ENCODE measurements around the gene BEST4. TPM values are rescaled to one million over a fixed set of nuclear protein-coding genes. Genes with fewer than 3 reads are reported as not detected.

The BEST4 gene
- total and polyA plus RNA-seq, 2 of the 13 experiments (the other 11 are each of a cell fraction or from before 2014, with no cell fraction given) = 0.77 to 1.4 TPM

GRCh38 chr1:44786138-44786840 is 1.7 kb downstream of the BEST4 start (continued):
- TF ChIP-seq ZNF280D (CRISPR knock-in tag; IDR thresholded peaks at IDR 0.05) = no peak
- TF ChIP-seq HMGXB4 (CRISPR knock-in tag; IDR thresholded peaks at IDR 0.05; ENCODE audit: borderline replicate concordance in 1 of 2, low read depth in 1 of 2) = peak; percentile 79 to 82; a peak in 3 of 4 replicates
- 0 out of 2 replicates have a peak, but pooled peaks have one; percentile 38 for TF ChIP-seq ZNF546 (CRISPR knock-in tag; conservative IDR thresholded peaks at IDR 0.05)
- no peak for TF ChIP-seq PAWR (CRISPR knock-in tag; IDR thresholded peaks at IDR 0.05; ENCODE audit: borderline replicate concordance)
- TF ChIP-seq ZBED4 (CRISPR knock-in tag; IDR thresholded peaks at IDR 0.05; ENCODE audit: borderline replicate concordance) = no peak
- no peak for TF ChIP-seq IKZF1 (IDR thresholded peaks at IDR 0.05)
- TF ChIP-seq TFDP2 (CRISPR knock-in tag; IDR thresholded peaks at IDR 0.05) = peak; percentile 26; the same call in 1 of the 2 replicates
- TF ChIP-seq ZNF619 (CRISPR knock-in tag; IDR thresholded peaks at IDR 0.05) = peak; percentile 74; the same call in 1 of the 2 replicates
- TF ChIP-seq ZBTB14 (CRISPR knock-in tag; IDR thresholded peaks at IDR 0.05) = no peak
- TF ChIP-seq SNAPC2 (CRISPR knock-in tag; IDR thresholded peaks at IDR 0.05) = no peak
- no peak for TF ChIP-seq ZFP36L1 (CRISPR knock-in tag; IDR thresholded peaks at IDR 0.05)
- peak; percentile 67 for TF ChIP-seq XRCC5 (optimal IDR thresholded peaks at IDR 0.05; ENCODE audit: low read length)
- TF ChIP-seq CREB1 (IDR thresholded peaks at IDR 0.05) = no peak
- TF ChIP-seq CREB1 (CRISPR knock-in tag; IDR thresholded peaks at IDR 0.05) = no peak
- TF ChIP-seq ZBTB33 (CRISPR knock-in tag; IDR thresholded peaks at IDR 0.05) = peak; percentile 94

Measured in HepG2 (cell line).